Activated CD8-positive, alpha-beta memory T cell treated with anti-CD3 and anti-CD28 coated beads for 24 hours (primary cell): ENCODE results near the gene ETV5.

Experiments
- DNase-seq: peaks from one replicate; pipeline ENCODE4 v3.0.0-alpha.2; 2020

ETV5 gene

DNA sequence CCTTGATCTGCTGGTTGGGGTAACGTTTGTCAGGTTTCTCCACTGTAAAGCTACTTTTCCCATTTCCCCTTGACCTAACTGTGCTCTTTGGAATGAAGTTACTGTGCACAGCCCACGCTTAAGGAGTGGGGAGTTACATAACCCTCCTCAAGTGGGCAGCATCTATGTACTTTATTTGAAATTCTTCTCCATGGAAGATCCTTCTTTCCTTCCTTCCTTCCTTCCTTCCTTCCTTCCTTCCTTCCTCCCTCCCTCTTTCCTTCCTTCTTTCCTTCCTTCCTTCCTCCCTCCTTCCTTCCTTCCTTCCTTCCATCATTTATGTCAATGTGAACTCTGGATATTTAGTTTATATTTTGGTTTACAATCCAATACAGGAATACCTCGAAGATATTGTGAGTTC lies 94.0 kb downstream of the ETV5 start:
- DNase-seq, result no peak

DNA sequence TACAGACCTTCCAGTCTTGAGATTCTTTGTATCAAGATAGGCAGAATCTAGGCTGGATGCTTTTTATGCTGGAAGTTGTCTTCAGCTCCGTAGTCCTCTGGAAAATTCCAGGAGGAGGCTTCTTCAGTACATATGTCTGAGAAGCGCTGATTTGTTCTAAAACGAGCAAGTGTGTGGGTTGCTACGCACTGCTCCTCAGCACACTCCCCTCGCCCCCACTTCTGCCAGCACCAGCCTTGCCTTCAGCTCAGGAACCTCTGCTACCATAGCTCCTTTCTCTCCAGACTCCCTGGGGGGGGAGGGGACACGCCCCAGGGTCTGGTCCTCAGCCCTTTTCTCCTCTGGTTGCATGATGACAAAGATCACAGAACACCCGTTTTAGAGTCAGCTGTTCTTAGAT lies 95.6 kb downstream of the ETV5 start:
- no peak for DNase-seq

DNA sequence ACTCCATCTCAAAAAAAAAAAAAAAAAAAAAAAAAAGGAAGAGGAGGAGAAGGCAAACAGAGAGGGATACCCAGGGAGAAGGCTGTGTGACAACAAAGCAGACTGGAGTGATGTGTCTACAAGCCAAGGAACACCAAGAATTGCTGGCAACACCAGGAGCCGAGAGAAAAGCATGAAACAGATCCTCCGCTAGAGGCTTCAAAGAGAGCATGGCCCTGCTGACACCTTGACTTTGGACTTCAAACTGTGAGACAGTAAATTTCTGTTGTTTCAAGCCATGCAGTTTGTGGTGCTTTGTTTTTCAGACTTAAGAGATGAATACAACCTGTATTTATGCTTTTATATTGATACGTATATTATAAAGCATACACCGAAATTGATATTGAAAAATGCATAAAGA lies 96.8 kb downstream of the ETV5 start:
- no peak for DNase-seq

DNA sequence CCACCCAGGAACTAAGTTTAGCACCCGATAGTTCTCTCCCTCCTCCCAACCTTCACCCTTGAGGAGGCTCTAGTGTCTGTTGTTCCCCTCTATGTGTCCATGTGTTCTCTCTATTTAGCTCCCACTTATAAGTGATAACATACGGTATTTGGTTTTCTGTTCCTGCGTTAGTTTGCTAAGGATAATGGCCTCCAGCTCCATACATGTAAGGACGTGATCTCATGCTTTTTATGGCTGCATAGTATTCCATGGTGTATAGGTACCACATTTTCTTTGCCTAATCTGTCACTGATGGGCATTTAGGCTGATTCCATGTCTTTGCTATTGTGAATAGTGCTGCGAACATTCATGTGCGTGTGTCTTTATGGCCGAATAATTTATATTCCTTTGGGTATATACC lies 104.2 kb downstream of the ETV5 start:
- no peak for DNase-seq

DNA sequence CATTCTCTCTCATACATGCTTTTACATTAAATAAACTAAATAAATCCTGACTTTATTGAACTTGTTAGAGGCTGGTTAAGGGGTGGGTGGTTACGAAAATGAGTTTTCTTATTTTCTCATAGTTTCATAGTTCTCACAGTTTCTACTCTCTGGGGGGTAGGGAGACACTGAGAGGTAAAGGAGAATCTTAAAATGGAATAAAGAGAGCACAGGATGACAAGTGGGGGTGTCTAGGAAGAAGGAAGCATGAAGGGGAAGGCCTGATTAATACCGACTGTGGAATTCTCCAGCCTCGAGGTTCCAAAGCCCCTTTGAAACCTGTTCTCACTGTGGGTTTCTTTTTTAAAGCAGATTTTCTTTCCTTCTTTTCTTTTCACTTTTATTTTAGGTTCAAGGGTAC lies 104.7 kb downstream of the ETV5 start:
- no peak for DNase-seq

DNA sequence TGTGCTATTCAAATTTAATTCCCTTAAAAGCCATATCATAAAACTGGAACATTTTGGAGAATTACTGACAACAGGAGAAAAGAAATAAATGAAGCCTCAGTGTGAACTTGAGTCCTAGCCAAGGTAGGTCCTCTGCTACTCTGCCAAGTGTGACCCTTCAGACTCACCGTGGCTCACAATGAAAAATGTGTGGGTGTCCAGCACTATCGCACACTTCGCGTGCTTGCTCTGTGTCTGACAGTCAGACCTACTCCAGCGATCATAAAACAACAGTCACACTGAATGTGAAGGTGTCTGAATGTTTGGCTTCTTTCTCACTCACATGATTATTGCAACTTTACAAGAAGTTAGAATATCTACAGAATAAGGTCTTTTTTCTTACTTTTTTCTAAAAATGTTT lies 105.3 kb downstream of the ETV5 start:
- DNase-seq, result no peak

DNA sequence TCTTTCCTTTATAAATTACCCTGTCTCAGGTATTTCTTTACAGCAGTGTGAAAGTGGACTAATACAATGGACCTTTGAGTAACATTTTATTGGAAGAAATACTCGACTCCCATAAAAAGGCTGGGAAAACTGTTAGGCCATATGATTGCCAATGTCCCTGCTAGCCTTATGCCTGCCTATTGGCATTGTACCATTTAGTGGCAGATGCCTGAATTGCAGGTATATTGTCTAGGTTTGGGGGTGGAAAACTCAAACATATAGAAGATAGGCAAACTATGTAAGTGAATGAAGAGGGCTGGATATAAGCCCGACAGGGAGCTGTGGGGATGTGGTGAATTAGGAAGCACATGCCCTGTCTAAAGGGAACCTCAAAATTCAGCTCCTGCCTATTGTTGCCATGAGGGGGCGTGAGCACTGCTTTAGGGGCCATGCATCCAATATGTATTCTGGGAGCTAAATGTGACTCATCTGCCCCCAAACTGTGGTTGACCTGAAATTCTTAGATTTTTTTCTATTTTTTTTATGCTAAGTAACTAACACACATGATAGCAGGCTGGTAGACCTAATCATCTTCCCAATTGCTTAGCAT lies 105.9 kb downstream of the ETV5 start:
- DNase-seq, result no peak

DNA sequence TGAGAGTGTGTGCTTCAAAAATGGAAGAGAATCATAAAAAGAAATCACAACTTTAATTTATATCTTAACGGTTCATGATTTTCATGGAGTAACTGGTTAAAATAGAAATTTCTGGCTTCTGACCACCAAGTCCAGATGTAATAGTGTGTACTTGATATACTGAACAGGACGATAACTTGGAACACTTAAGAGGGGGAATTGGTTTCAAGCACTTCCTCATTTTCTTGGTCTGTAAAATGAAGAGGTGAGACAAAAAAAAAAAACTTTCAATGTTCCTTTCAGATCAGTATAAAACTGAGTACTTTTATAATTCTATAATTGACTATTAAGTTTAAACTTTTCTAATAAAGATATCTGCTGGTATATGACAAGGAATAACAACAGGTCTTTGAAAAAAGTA lies 107.0 kb downstream of the ETV5 start:
- no peak for DNase-seq

DNA sequence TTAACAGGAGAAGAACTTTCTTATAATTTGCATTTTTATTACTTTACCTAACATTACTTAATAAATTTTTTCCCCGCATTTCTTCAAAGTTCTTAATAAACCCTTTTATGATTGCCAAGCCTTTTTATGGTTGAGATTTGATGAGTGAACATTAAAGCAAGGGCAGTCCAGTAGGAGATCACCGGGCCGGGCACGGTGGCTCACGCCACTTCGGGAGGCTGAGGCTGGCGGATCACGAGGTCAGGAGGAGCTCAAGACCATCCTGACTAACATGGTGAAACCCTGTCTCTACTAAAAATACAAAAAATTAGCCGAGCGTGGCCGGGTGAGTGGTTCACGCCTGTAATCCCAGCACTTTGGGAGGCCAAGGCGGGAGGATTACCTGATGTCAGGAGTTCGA lies 109.7 kb downstream of the ETV5 start:
- no peak for DNase-seq

DNA sequence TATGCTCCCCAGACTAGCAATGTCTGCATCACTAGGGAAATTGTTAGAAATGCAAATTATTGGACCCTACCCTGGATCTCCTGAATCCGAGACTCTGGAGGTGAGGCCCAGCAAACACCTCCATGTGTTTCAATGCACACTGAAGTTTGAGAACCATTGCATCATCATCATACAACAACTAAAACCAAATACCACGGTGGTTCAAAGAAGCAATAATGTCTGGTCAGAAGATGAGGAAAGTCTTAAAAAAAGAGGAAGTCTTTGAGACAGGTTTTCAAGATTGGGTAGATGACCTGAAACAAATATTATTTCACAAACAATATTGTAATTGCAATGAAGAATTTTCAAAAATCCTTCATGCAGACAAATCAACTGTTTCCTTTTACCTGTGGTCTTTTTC lies 110.8 kb downstream of the ETV5 start:
- DNase-seq, result no peak

DNA sequence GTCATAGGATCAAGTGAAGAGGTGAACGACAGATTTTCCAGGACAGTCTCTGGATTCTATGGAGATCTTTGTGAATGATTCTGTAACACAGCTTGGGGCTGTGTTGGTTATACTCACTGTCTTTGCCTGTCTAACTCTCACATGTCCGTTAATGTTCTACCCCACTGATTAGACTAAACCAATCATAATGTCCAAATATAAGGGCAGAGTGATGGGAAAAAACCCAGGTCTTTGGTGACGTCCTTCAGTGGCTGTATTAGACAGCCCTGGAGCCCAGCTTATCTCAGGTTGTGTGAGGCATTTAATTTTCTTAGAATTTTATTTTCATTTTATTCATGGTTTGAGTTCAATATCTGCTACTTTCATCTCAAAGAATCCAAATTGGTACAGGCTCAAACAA lies 111.8 kb downstream of the ETV5 start:
- DNase-seq, result no peak
